ENCODE measurements around the gene PLG.
A peak's percentile ranks its signal among the peaks of the same experiment; 100 is the strongest.
"Not testable (repeated sequence)": the region's sequence is repeated elsewhere in the genome, so short reads cannot be mapped to it uniquely, and the experiment has no call there.

The PLG gene

GRCh38 chr6:160701918-160702680 is at the start of gene PLG:
TSS of gene PLG (plus strand) at chr6:160702244. CDS start at chr6:160702305, 61 bp downstream.
- POLR2A ChIA-PET (ENCODE audit: low non-redundant PET); CTCF ChIA-PET; DNase-seq (ENCODE audit: low spot score); H3K27ac ChIP-seq: not testable (repeated sequence)

- ChIA-PET CTCF (interaction anchor here (0.6 kb wide), 1 partner anchor 13 kb away, joined by 6 read pairs; no protein-coding TSS in a partner anchor), POLR2A (ENCODE audit: low non-redundant PET) (no interaction called here)
- no peak for DNase-seq (ENCODE audit: low spot score)
- no peak overlapping the region for H3K27ac ChIP-seq
- TF ChIP-seq CTCF (conservative IDR thresholded peaks at IDR 0.05; ENCODE audit: low read depth): no peak
Measured at GRCh38 chr6:160659562-160659961, 42.5 kb upstream of the PLG start.

GRCh38 chr6:160661216-160661615 is 40.8 kb upstream of the PLG start:
- no peak overlapping the region for H3K27ac ChIP-seq
- ChIA-PET POLR2A (ENCODE audit: low non-redundant PET) (no interaction called here), CTCF (no interaction called here)
- no peak for TF ChIP-seq CTCF (conservative IDR thresholded peaks at IDR 0.05; ENCODE audit: low read depth)
- no peak for DNase-seq (ENCODE audit: low spot score)

GRCh38 chr6:160662429-160662828 is 39.6 kb upstream of the PLG start:
- DNase-seq (ENCODE audit: low spot score): no peak
- H3K27ac ChIP-seq: no peak overlapping the region
- TF ChIP-seq CTCF (conservative IDR thresholded peaks at IDR 0.05; ENCODE audit: low read depth): no peak
- ChIA-PET CTCF (no interaction called here), POLR2A (ENCODE audit: low non-redundant PET) (no interaction called here)

GRCh38 chr6:160662842-160663241 is 39.2 kb upstream of the PLG start:
- TF ChIP-seq CTCF (conservative IDR thresholded peaks at IDR 0.05; ENCODE audit: low read depth): no peak
- no peak for DNase-seq (ENCODE audit: low spot score)
- ChIA-PET POLR2A (ENCODE audit: low non-redundant PET) (no interaction called here), CTCF (no interaction called here)
- H3K27ac ChIP-seq: no peak overlapping the region

GRCh38 chr6:160664198-160664597 is 37.8 kb upstream of the PLG start, which contains the start of gene LPA:
TSS of gene LPA (minus strand) at chr6:160664275. CDS start at chr6:160664214, 61 bp downstream.
- CTCF ChIA-PET; H3K27ac ChIP-seq; POLR2A ChIA-PET (ENCODE audit: low non-redundant PET); DNase-seq (ENCODE audit: low spot score): not testable (repeated sequence)

GRCh38 chr6:160667639-160668481 is 34.2 kb upstream of the PLG start:
- peak; percentile 54 for TF ChIP-seq CTCF (conservative IDR thresholded peaks at IDR 0.05; ENCODE audit: low read depth)
- ChIA-PET CTCF (interaction anchor here (0.6 to 0.9 kb wide), 3 partner anchors 147 to 1876 kb away, joined by 3 read pairs; no protein-coding TSS in a partner anchor), POLR2A (ENCODE audit: low non-redundant PET) (no interaction called here)
- H3K27ac ChIP-seq: no peak overlapping the region
- DNase-seq (ENCODE audit: low spot score): peak; percentile 64

Data from RWPE1 (cell line).